ENCODE data around the gene DLG2.

Gene DLG2

DNA sequence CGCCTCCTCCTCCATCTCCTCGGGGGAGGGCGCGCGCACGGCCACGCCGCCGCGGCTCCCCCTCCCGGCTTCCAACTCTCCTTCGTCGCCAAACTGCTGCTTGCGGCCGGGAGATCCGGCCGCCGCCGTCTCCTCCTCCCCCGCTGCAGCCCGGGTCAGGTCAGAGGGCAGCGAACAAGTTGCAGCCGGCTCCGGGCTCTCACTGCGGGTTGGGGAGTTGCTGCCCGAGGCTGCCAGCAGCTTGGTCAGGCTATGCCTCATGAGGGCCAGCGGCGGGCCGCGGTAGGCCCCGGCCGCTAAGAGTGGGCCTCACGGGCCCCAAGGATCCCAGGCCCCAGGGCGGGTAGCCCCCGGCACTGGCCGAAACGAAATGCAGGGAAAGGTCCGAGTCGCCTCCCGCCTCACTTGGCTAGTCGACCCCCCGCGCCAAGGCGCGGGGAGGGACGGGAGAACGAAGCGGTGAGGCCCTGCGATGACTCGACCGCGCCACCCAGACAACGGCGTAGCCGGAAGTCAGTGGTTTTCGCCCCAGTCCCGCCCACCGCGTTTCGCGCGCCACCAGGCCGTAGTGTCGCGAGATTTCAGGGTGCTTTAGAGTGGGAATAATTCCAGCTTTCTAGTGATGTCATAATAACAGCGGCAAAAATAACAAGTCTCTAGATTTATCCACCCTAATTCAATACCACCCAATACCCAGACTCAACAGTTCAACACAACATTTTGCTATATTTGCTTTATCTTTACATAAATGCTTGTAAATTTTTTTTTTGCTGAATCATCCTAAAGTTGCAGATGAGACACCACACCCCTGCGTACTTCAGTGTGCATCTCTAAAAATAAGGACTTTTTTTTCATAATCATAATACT lies 37.7 kb upstream of the DLG2 start, which contains the start of gene CREBZF:
TSS of gene CREBZF (minus strand) at position 515 of the 867 bp plus-strand sequence. CDS start at position 261, 254 bp downstream.
- TF ChIP-seq CTCF (IDR thresholded peaks at IDR 0.05; ENCODE audit: low read depth, low read length): no peak
- H3K4me3 ChIP-seq (ENCODE audit: low read depth, low read length): peak within 1 kb of the TSS; percentile 74
- DNase-seq (ENCODE audit: low read depth, low spot score): peak; percentile 96
- in situ Hi-C loops (cut with HindIII; ENCODE audit: low sequenced_read_pairs): no loop called here

GRCh38 chr11:85663753-85664614 lies 36.8 kb upstream of the DLG2 start:
- peak overlapping the region; percentile 74 for H3K4me3 ChIP-seq (ENCODE audit: low read depth, low read length)
- in situ Hi-C loops (cut with HindIII; ENCODE audit: low sequenced_read_pairs): no loop called here
- peak; percentile 51 for TF ChIP-seq CTCF (IDR thresholded peaks at IDR 0.05; ENCODE audit: low read depth, low read length)
- peak; percentile 60 for DNase-seq (ENCODE audit: low read depth, low spot score)

- H3K4me3 ChIP-seq (ENCODE audit: low read depth, low read length): peak overlapping the region; percentile 74
- in situ Hi-C loops (cut with HindIII; ENCODE audit: low sequenced_read_pairs): no loop called here
- DNase-seq (ENCODE audit: low read depth, low spot score): no peak
- TF ChIP-seq CTCF (IDR thresholded peaks at IDR 0.05; ENCODE audit: low read depth, low read length): no peak
Measured at GRCh38 chr11:85663080-85663752, 36.1 kb upstream of the DLG2 start.

- peak overlapping the region; percentile 74 for H3K4me3 ChIP-seq (ENCODE audit: low read depth, low read length)
- in situ Hi-C loops (cut with HindIII; ENCODE audit: low sequenced_read_pairs): no loop called here
- DNase-seq (ENCODE audit: low read depth, low spot score): peak; percentile 17
- no peak for TF ChIP-seq CTCF (IDR thresholded peaks at IDR 0.05; ENCODE audit: low read depth, low read length)
Measured at GRCh38 chr11:85661972-85662664, 35.0 kb upstream of the DLG2 start.

DNA sequence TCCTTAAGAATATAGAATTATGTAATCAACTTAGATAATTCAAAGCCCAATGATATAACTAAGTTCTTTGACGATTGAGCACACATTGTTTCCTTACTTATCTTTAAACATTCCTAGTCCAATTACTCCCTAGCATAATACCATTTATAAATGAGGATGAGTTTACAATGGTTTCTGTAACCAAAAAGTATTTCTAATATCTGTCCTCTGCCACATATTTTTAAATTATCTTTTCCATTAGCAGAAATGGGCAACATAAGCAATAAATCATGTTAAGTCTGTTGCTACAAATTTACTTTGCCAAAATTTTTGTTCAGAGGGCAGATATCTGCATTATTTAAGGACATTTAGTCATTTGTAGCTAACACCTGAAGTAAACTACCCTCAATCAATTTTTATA lies 31.0 kb upstream of the DLG2 start:
- DNase-seq (ENCODE audit: low read depth, low spot score): no peak
- H3K4me3 ChIP-seq (ENCODE audit: low read depth, low read length): no peak overlapping the region
- in situ Hi-C loops (cut with HindIII; ENCODE audit: low sequenced_read_pairs): no loop called here
- no peak for TF ChIP-seq CTCF (IDR thresholded peaks at IDR 0.05; ENCODE audit: low read depth, low read length)

Measured in astrocyte of the spinal cord (primary cell).